GM12891 (cell line): ENCODE results near the gene VRK3.

ENCODE experiments used
- POLR2A ChIP-seq: IDR thresholded peaks from 2 replicates; pipeline ENCODE4 v1.6.1; 2011; ENCODE audit warnings: low read depth, low read length, control low read depth
- POLR2AphosphoS5 ChIP-seq: IDR thresholded peaks from 2 replicates; pipeline ENCODE4 v1.6.1; 2011; ENCODE audit warnings: low read depth, low read length, control low read depth
- POU2F2 ChIP-seq: IDR thresholded peaks from 2 replicates; pipeline ENCODE4 v1.6.1; 2011; ENCODE audit warnings: low read depth, mild to moderate bottlenecking, control low read depth, low read length, moderate library complexity
- SPI1 ChIP-seq: IDR thresholded peaks from 2 replicates; pipeline ENCODE4 v1.6.1; 2011; ENCODE audit warnings: low read depth, low read length, control low read depth
- TAF1 ChIP-seq: IDR thresholded peaks from 2 replicates; pipeline ENCODE4 v1.6.1; 2011; ENCODE audit warnings: low read depth, low read length, control low read depth

DNA sequence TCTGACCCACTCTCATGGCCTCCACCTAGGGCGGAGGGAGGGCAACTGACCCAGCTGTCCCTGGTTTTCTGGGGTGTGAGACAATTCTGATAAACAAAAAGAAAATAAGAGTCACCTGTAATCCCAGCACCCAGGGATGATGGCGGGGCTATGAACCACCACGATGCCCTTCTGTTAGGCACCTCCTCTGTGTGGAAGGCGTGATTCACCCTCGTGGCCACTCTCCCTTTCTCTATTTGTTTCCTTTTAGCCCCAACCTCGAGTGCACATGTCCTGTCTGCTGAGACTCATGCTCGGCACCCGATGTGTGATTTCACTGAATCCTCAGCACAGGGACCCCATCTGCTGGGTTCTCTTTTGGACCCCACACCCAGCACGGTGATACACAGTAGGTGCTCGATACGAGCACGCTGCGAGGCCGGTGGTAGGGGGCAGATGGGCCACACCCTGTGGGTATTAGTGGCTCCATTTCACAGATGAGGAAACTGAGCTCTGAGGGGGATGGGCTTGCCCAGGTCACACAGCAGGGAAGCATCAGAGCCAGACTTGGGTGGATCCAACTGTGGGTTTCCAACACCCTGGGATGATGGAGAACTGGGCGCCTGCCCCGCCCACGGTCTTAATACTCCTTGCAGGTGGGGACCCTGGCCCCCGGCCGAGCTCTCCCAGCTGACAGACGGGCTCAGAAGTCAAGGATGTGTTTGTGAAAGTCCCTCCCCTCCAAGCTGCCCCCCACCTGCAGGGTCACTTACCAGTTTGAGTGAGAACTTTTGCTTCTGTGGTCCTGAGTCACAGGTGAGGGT, 24.9 kb downstream of the VRK3 start:
- TF ChIP-seq POLR2A = no peak
- TF ChIP-seq POLR2AphosphoS5 = no peak
- TF ChIP-seq TAF1 = no peak
- no peak for TF ChIP-seq SPI1
- no peak for TF ChIP-seq POU2F2
